HG02763 (cell line): ENCODE measurements around the gene SLC15A4.
"Not testable (repeated sequence)": the region's sequence is repeated elsewhere in the genome, so short reads cannot be mapped to it uniquely, and the experiment has no call there.

Source experiments
- ATAC-seq: cut with Tn5 transposase; IDR thresholded peaks from one replicate; pipeline ENCODE4 v1.9.1; 2021; ENCODE audit warnings: mild to moderate bottlenecking, moderate library complexity; ENCODE audit not compliant: unreplicated experiment

SLC15A4 gene

GRCh38 chr12:128844031-128844635 is 20.4 kb upstream of the SLC15A4 start:
- peak; percentile 41 for ATAC-seq

GRCh38 chr12:128843538-128843937 is 19.8 kb upstream of the SLC15A4 start:
- no peak for ATAC-seq

- ATAC-seq, result no peak
Measured at GRCh38 chr12:128842579-128842978, 18.8 kb upstream of the SLC15A4 start.

GRCh38 chr12:128840862-128841468 is 17.2 kb upstream of the SLC15A4 start:
- peak; percentile 58 for ATAC-seq

- not testable (repeated sequence) for ATAC-seq
Measured at GRCh38 chr12:128839885-128840284, 16.1 kb upstream of the SLC15A4 start.

- no peak for ATAC-seq
Measured at GRCh38 chr12:128833418-128833817, 9.7 kb upstream of the SLC15A4 start.

GRCh38 chr12:128830505-128830893 is 6.7 kb upstream of the SLC15A4 start:
- ATAC-seq, result peak; percentile 36

- peak; percentile 86 for ATAC-seq
Measured at GRCh38 chr12:128829861-128830504, 6.2 kb upstream of the SLC15A4 start.

GRCh38 chr12:128827724-128828123 is 4.0 kb upstream of the SLC15A4 start:
- ATAC-seq, result no peak

GRCh38 chr12:128825835-128826234 is 2.1 kb upstream of the SLC15A4 start:
- ATAC-seq, result no peak

- ATAC-seq, result peak; percentile 17
Measured at GRCh38 chr12:128823216-128823915, 392 bp downstream of the SLC15A4 start.

- ATAC-seq, result peak; percentile 55
Measured at GRCh38 chr12:128820723-128821432, 2.9 kb downstream of the SLC15A4 start.

- ATAC-seq, result no peak
Measured at GRCh38 chr12:128820253-128820652, 3.5 kb downstream of the SLC15A4 start.

- ATAC-seq, result no peak
Measured at GRCh38 chr12:128819293-128820144, 4.2 kb downstream of the SLC15A4 start.

- ATAC-seq, result peak; percentile 28
Measured at GRCh38 chr12:128818065-128819022, 5.4 kb downstream of the SLC15A4 start.

- peak; percentile 38 for ATAC-seq
Measured at GRCh38 chr12:128817111-128818015, 6.4 kb downstream of the SLC15A4 start.

- ATAC-seq, result no peak
Measured at GRCh38 chr12:128816643-128816920, 7.2 kb downstream of the SLC15A4 start.
